T-cell (primary cell): ENCODE measurements around the gene TMEM234. TPM values are rescaled to one million over a fixed set of nuclear protein-coding genes. Genes with fewer than 3 reads are reported as not detected.

ENCODE experiments used
- ATAC-seq, 4 experiments: fragments of 200-7000 bp in 3 of 4; fragments of 150-1000 bp in 1 of 4; cut with Tn5 transposase; replicated peaks in 1 of 4; 1 replicate in 3 of 4; 2 replicates in 1 of 4; pipeline ENCODE4 v1.10.0; 2021; ENCODE audit warnings: moderate library complexity in 3 of 4, mild to moderate bottlenecking in 2 of 4, moderate number of reproducible peaks in 1 of 4
- CTCF ChIA-PET, 2 donors: fragments of 300-600 bp; sonication (Branson Sonifier 250); formaldehyde crosslinking; loops; one replicate each; lab custom pipeline; 2022; ENCODE audit warnings: antibody characterized with exemption in 2 of 2; lab: Charles Lee
- POLR2A ChIA-PET, 2 donors: fragments of 300-600 bp; sonication (Branson Sonifier 250); formaldehyde crosslinking; loops; one replicate each; lab custom pipeline; 2022; ENCODE audit warnings: antibody characterized with exemption in 2 of 2; lab: Charles Lee
- DNase-seq, 35 experiments: peaks; one replicate each; pipeline versions ENCODE4 v3.0.0 to v3.0.0-alpha.2; 2013 to 2023
- H3K27ac ChIP-seq: one replicate; pipeline ENCODE4 v1.5.1; 2013; ENCODE audit warnings: low read length
- H3K27me3 ChIP-seq, 2 experiments: replicated peaks in 1 of 2; 1 replicate in 1 of 2; 2 replicates in 1 of 2; pipeline versions ENCODE4 v1.6.1 to v1.7.0; 2013; ENCODE audit warnings: low read length in 1 of 2, mixed read lengths in 1 of 2; ENCODE audit not compliant: control insufficient read depth in 2 of 2, insufficient read depth in 2 of 2; ENCODE audit errors: extremely low read depth in 1 of 2
- H3K36me3 ChIP-seq, 2 donors: 1 replicate in 1 of 2; 2 replicates in 1 of 2; pipeline versions ENCODE4 v1.6.1 to v1.7.0; 2013; ENCODE audit warnings: low read length in 1 of 2; ENCODE audit not compliant: control insufficient read depth in 2 of 2, insufficient read depth in 1 of 2; ENCODE audit errors: extremely low read depth in 1 of 2
- H3K4me1 ChIP-seq, 2 experiments: 1 replicate in 1 of 2; 2 replicates in 1 of 2; pipeline versions ENCODE4 v1.6.1 to v1.7.0; 2013; ENCODE audit warnings: low read length in 2 of 2, mixed read lengths in 1 of 2; ENCODE audit not compliant: insufficient read depth in 2 of 2, control insufficient read depth in 1 of 2; ENCODE audit errors: extremely low read depth in 1 of 2
- H3K4me3 ChIP-seq, 2 donors: 1 replicate in 1 of 2; 2 replicates in 1 of 2; pipeline versions ENCODE4 v1.5.1 to v1.7.0; 2013; ENCODE audit warnings: mild to moderate bottlenecking in 2 of 2, low read length in 1 of 2, moderate library complexity in 1 of 2; ENCODE audit not compliant: control insufficient read depth in 1 of 2; ENCODE audit errors: extremely low read depth in 1 of 2
- H3K9me3 ChIP-seq: 2 replicates; pipeline ENCODE4 v1.7.0; 2013
- H3K27ac Mint-ChIP-seq, 2 donors: one replicate each; pipeline ENCODE4 v1.8.0; 2020 to 2021; ENCODE audit warnings: mild to moderate bottlenecking in 2 of 2, mixed read lengths in 2 of 2
- H3K27me3 Mint-ChIP-seq, 2 donors: one replicate each; pipeline ENCODE4 v1.8.0; 2021 to 2022; ENCODE audit warnings: mixed read lengths in 2 of 2
- H3K36me3 Mint-ChIP-seq: one replicate; pipeline ENCODE4 v1.8.0; 2021; ENCODE audit warnings: mixed read lengths
- H3K4me1 Mint-ChIP-seq, 3 donors: one replicate each; pipeline ENCODE4 v1.8.0; 2020 to 2022; ENCODE audit warnings: mixed read lengths in 3 of 3, mild to moderate bottlenecking in 1 of 3
- H3K4me3 Mint-ChIP-seq, 3 donors: one replicate each; pipeline ENCODE4 v1.8.0; 2020 to 2022; ENCODE audit warnings: mild to moderate bottlenecking in 3 of 3, mixed read lengths in 3 of 3, moderate library complexity in 3 of 3
- H3K9me3 Mint-ChIP-seq, 3 donors: one replicate each; pipeline ENCODE4 v1.8.0; 2020 to 2022; ENCODE audit warnings: mixed read lengths in 3 of 3
- WGBS: methylation state at CpG from one replicate; pipeline ENCODE4 v1.1.5; 2013; ENCODE audit warnings: missing lambda C conversion rate; ENCODE audit not compliant: insufficient coverage; 5-methylcytosine and 5-hydroxymethylcytosine counted together
- total RNA-seq, 35 experiments: library from RNA in 6 of 35; stranded (reverse) in 6 of 35; fragments of 120-200 nt in 1 of 35; gene quantifications; one replicate each; pipeline versions ENCODE4 v1.2.1 to v1.2.4 and lab custom pipeline; 2013 to 2026

Gene TMEM234
- total RNA-seq, 5 donors from 2014 or later (not counting 1 experiment from before 2014, with no cell fraction given), result 14.0 to 29.6 (median 26.0) TPM

GRCh38 chr1:32186491-32186890 lies 35.7 kb downstream of the TMEM234 start:
- Histone ChIP-seq H3K4me1 (peaks cover 2 to 17% of the 10 kb centered on the region in 2 experiments), H3K27me3 (no peaks in the 10 kb centered on the region), H3K4me3 (no peak overlapping the region), H3K27ac (no peak overlapping the region), H3K9me3 (no peaks in the 10 kb centered on the region), H3K36me3 (peaks cover 25 to 76% of the 10 kb centered on the region in 2 donors)
- CTCF ChIA-PET, result interaction anchor here in 1 of 2 donors (0.6 kb wide), 1 partner anchor 119 kb away, joined by 3 read pairs; no protein-coding TSS in a partner anchor
- H3K9me3 Mint-ChIP-seq, result no peaks in the 10 kb centered on the region
- DNase-seq, result no peak
- POLR2A ChIA-PET, result interaction anchor here in 1 of 2 donors (0.7 kb wide), 1 partner anchor 125 kb away, joined by 4 read pairs; no protein-coding TSS in a partner anchor
- H3K27me3 Mint-ChIP-seq, result no peaks in the 10 kb centered on the region
- H3K4me3 Mint-ChIP-seq, result no peak overlapping the region
- WGBS, result no CpG with 5 or more reads among the region's 2 CpGs
- H3K36me3 Mint-ChIP-seq, result peaks cover 64% of the 10 kb centered on the region
- H3K27ac Mint-ChIP-seq, result no peak overlapping the region
- H3K4me1 Mint-ChIP-seq, result peaks cover 32 to 37% (median 35%) of the 10 kb centered on the region in 3 donors
- ATAC-seq, result no peak

- Histone ChIP-seq H3K27ac (no peak overlapping the region), H3K4me3 (no peak overlapping the region), H3K9me3 (no peaks in the 10 kb centered on the region), H3K27me3 (no peaks in the 10 kb centered on the region), H3K4me1 (peaks cover 4 to 21% of the 10 kb centered on the region in 2 experiments), H3K36me3 (peaks cover 21 to 76% of the 10 kb centered on the region in 2 donors)
- H3K36me3 Mint-ChIP-seq, result peaks cover 64% of the 10 kb centered on the region
- WGBS, result 80% methylated on average over 2 of the region's 2 CpGs
- peaks cover 37 to 41% (median 39%) of the 10 kb centered on the region in 3 donors for H3K4me1 Mint-ChIP-seq
- ChIA-PET CTCF (interaction anchor here (0.6 to 0.7 kb wide), 2 partner anchors 104 to 120 kb away, joined by 3 read pairs; no protein-coding TSS in a partner anchor), POLR2A (interaction anchor here in 1 of 2 donors (0.5 kb wide), 1 partner anchor 62 kb away, joined by 4 read pairs; no protein-coding TSS in a partner anchor)
- no peaks in the 10 kb centered on the region for H3K27me3 Mint-ChIP-seq
- H3K9me3 Mint-ChIP-seq, result no peaks in the 10 kb centered on the region
- no peak overlapping the region for H3K4me3 Mint-ChIP-seq
- DNase-seq, result no peak
- no peak for ATAC-seq
- no peak overlapping the region for H3K27ac Mint-ChIP-seq
Observed at GRCh38 chr1:32186077-32186476, 36.1 kb downstream of the TMEM234 start.

GRCh38 chr1:32184650-32185049 lies 37.5 kb downstream of the TMEM234 start:
- Histone ChIP-seq H3K4me3 (no peak overlapping the region), H3K9me3 (no peaks in the 10 kb centered on the region), H3K27me3 (no peaks in the 10 kb centered on the region), H3K4me1 (peaks cover 7 to 32% of the 10 kb centered on the region in 2 experiments), H3K36me3 (peaks cover 13 to 64% of the 10 kb centered on the region in 2 donors), H3K27ac (no peak overlapping the region)
- POLR2A ChIA-PET, result no interaction called here
- ATAC-seq, result no peak
- Mint-ChIP-seq H3K4me3 (no peak overlapping the region), H3K27me3 (no peaks in the 10 kb centered on the region), H3K4me1 (peaks cover 47 to 54% (median 50%) of the 10 kb centered on the region in 3 donors), H3K9me3 (no peaks in the 10 kb centered on the region), H3K27ac (no peak overlapping the region), H3K36me3 (peaks cover 56% of the 10 kb centered on the region)
- no peak for DNase-seq
- CTCF ChIA-PET, result interaction anchor here in 1 of 2 donors (0.6 to 1.0 kb wide), 2 partner anchors 31 to 205 kb away, joined by 3 read pairs; no protein-coding TSS in a partner anchor

GRCh38 chr1:32182060-32182459 lies 40.1 kb downstream of the TMEM234 start:
- 84% methylated on average over 6 of the region's 6 CpGs for WGBS
- Mint-ChIP-seq H3K9me3 (no peaks in the 10 kb centered on the region), H3K4me1 (peaks cover 53 to 54% (median 54%) of the 10 kb centered on the region in 3 donors), H3K4me3 (peak overlapping the region in 2 of 3 donors; percentile 29 to 90), H3K36me3 (peaks cover 37% of the 10 kb centered on the region), H3K27me3 (no peaks in the 10 kb centered on the region), H3K27ac (no peak overlapping the region)
- Histone ChIP-seq H3K4me3 (no peak overlapping the region), H3K9me3 (no peaks in the 10 kb centered on the region), H3K4me1 (peaks cover 7 to 39% of the 10 kb centered on the region in 2 experiments), H3K36me3 (peaks cover 7 to 40% of the 10 kb centered on the region in 2 donors), H3K27me3 (no peaks in the 10 kb centered on the region), H3K27ac (no peak overlapping the region)
- POLR2A ChIA-PET, result no interaction called here
- no peak for DNase-seq
- CTCF ChIA-PET, result interaction anchor here in 1 of 2 donors (0.7 to 1.1 kb wide), 2 partner anchors 59 to 70 kb away, joined by 5 to 6 read pairs; no protein-coding TSS in a partner anchor
- ATAC-seq, result no peak

- ChIA-PET POLR2A (no interaction called here), CTCF (interaction anchor here in 1 of 2 donors (1.1 kb wide), 1 partner anchor 70 kb away, joined by 6 read pairs; no protein-coding TSS in a partner anchor)
- H3K4me1 ChIP-seq, result peaks cover 7 to 39% of the 10 kb centered on the region in 2 experiments
- WGBS, result 93% methylated on average over 3 of the region's 5 CpGs
- DNase-seq (no peak), ATAC-seq (no peak)
- H3K27ac ChIP-seq, result no peak overlapping the region
- H3K36me3 Mint-ChIP-seq, result peaks cover 35% of the 10 kb centered on the region
- peak overlapping the region; percentile 37 to 63 for H3K27ac Mint-ChIP-seq
- no peaks in the 10 kb centered on the region for H3K27me3 Mint-ChIP-seq
- H3K27me3 ChIP-seq, result no peaks in the 10 kb centered on the region
- peaks cover 52 to 53% (median 53%) of the 10 kb centered on the region in 3 donors for H3K4me1 Mint-ChIP-seq
- peaks cover 7 to 36% of the 10 kb centered on the region in 2 donors for H3K36me3 ChIP-seq
- H3K9me3 Mint-ChIP-seq, result no peaks in the 10 kb centered on the region
- no peaks in the 10 kb centered on the region for H3K9me3 ChIP-seq
- H3K4me3 ChIP-seq, result no peak overlapping the region
- H3K4me3 Mint-ChIP-seq, result peak overlapping the region; percentile 87 to 93 (median 90)
Observed at GRCh38 chr1:32181563-32181962, 40.6 kb downstream of the TMEM234 start.

- Histone ChIP-seq H3K4me1 (peaks cover 7 to 39% of the 10 kb centered on the region in 2 experiments), H3K4me3 (peak overlapping the region; percentile 86 to 91), H3K9me3 (no peaks in the 10 kb centered on the region), H3K27me3 (no peaks in the 10 kb centered on the region), H3K27ac (peak overlapping the region; percentile 65), H3K36me3 (peaks cover 7 to 31% of the 10 kb centered on the region in 2 donors)
- peaks cover 47 to 48% (median 48%) of the 10 kb centered on the region in 3 donors for H3K4me1 Mint-ChIP-seq
- ATAC-seq, result no peak
- H3K27me3 Mint-ChIP-seq, result no peaks in the 10 kb centered on the region
- CTCF ChIA-PET, result no interaction called here
- WGBS, result 89% methylated on average over 8 of the region's 9 CpGs
- peaks cover 30% of the 10 kb centered on the region for H3K36me3 Mint-ChIP-seq
- DNase-seq, result no peak
- no peaks in the 10 kb centered on the region for H3K9me3 Mint-ChIP-seq
- POLR2A ChIA-PET, result no interaction called here
- H3K4me3 Mint-ChIP-seq, result peak overlapping the region; percentile 87 to 93 (median 90)
- peak overlapping the region; percentile 58 to 63 for H3K27ac Mint-ChIP-seq
Observed at GRCh38 chr1:32181065-32181464, 41.1 kb downstream of the TMEM234 start.
